K562 (cell line): ENCODE data around the gene ENPP7. TPM values are rescaled to one million over a fixed set of nuclear protein-coding genes. Genes with fewer than 3 reads are reported as not detected.
A peak's percentile ranks its signal among the peaks of the same experiment; 100 is the strongest.

Experiments
- CAMTA2 ChIP-seq: fragments of 250-450 bp; sonication (Bioruptor Pico); conservative IDR thresholded peaks from 2 replicates; pipeline ENCODE4 v1.5.1; 2022
- CCNT2 ChIP-seq: IDR thresholded peaks from 2 replicates; pipeline ENCODE4 v1.6.1; 2011; ENCODE audit warnings: borderline replicate concordance, low read depth, mild to moderate bottlenecking, moderate library complexity, mixed read lengths, low read length; ENCODE audit not compliant: insufficient read length; ENCODE audit errors: extremely low read depth
- CGGBP1 ChIP-seq: fragments of 250-450 bp; sonication (Bioruptor Pico); IDR thresholded peaks from 2 replicates; pipeline ENCODE4 v1.9.0; 2021; ENCODE audit warnings: mild to moderate bottlenecking
- E2F3 ChIP-seq: fragments of 250-450 bp; sonication (Bioruptor Pico); IDR thresholded peaks from 2 replicates; pipeline ENCODE4 v1.4.0; 2020; ENCODE audit warnings: mild to moderate bottlenecking
- ELF2 ChIP-seq: fragments of 250-450 bp; sonication (Bioruptor Pico); IDR thresholded peaks from 2 replicates; pipeline ENCODE4 v1.5.0; 2021; ENCODE audit warnings: mild to moderate bottlenecking
- FIP1L1 ChIP-seq: fragments of 200-400 bp; formaldehyde crosslinking; IDR thresholded peaks from 2 replicates; pipeline ENCODE4 v1.6.1; 2018; ENCODE audit warnings: mild to moderate bottlenecking, low read depth, low read length; ENCODE audit not compliant: poor library complexity, severe bottlenecking
- KAT2B ChIP-seq: IDR thresholded peaks from one replicate; pipeline ENCODE4 v1.6.1; 2012; ENCODE audit warnings: low read depth, mild to moderate bottlenecking, control low read depth, inconsistent platforms, low read length, moderate library complexity
- MTA1 ChIP-seq: fragments of 450-650 bp; IDR thresholded peaks from 2 replicates; pipeline ENCODE4 v1.6.1; 2017; ENCODE audit warnings: borderline replicate concordance
- NBN ChIP-seq: fragments of 450-650 bp; IDR thresholded peaks from 2 replicates; pipeline ENCODE4 v1.6.1; 2016; ENCODE audit warnings: low read depth, mild to moderate bottlenecking
- SMARCA5 ChIP-seq: fragments of 450-650 bp; IDR thresholded peaks from 2 replicates; pipeline ENCODE4 v1.6.1; 2016
- ZFX ChIP-seq: sonication (generic); formaldehyde crosslinking; IDR thresholded peaks from 2 replicates; pipeline ENCODE4 v1.8.0; 2022; ENCODE audit warnings: mild to moderate bottlenecking, missing genetic modification reagents, moderate library complexity
- ZNF24 ChIP-seq: fragments of 450-650 bp; IDR thresholded peaks from 2 replicates; pipeline ENCODE4 v1.6.1; 2016
- ZNF318 ChIP-seq, 2 experiments: fragments of 450-650 bp; IDR thresholded peaks; 2 replicates each; pipeline ENCODE4 v1.6.1; 2016; ENCODE audit warnings: mild to moderate bottlenecking in 2 of 2, borderline replicate concordance in 1 of 2, low read depth in 1 of 2, moderate library complexity in 1 of 2
- ZNF408 ChIP-seq: fragments of 250-450 bp; sonication (Bioruptor Pico); IDR thresholded peaks from 2 replicates; pipeline ENCODE4 v1.4.0; 2020; ENCODE audit warnings: low read depth, mild to moderate bottlenecking, moderate library complexity
- polyA plus RNA-seq, 8 experiments: library from polyadenylated mRNA; depleted of rRNA in 4 of 8; stranded (reverse) in 5 of 8; unstranded in 3 of 8; fragments of >200 nt; fragmentation: Nextera tagmentation in 2 of 8; fragmentation: Illumina TruSeq in 1 of 8; extraction: Ambion mirVana in 2 of 8; extraction: Trizol in 1 of 8; gene quantifications; 2 replicates each; pipeline versions ENCODE4 v1.2.1 to v1.2.3, GENCODE V29; 2011 to 2014; ENCODE audit warnings: inconsistent platforms in 1 of 8, missing spikeins in 1 of 8
- total RNA-seq, 7 experiments: library from RNA; depleted of rRNA in 6 of 7; stranded (reverse); fragments of >200 nt in 6 of 7; fragmentation: Illumina TruSeq in 2 of 7; extraction: Trizol in 2 of 7; gene quantifications; 2 replicates each; pipeline versions ENCODE4 v1.2.1 to v1.2.3, GENCODE V29; 2011 to 2021; ENCODE audit warnings: low replicate concordance in 1 of 7

The ENPP7 gene
- total and polyA plus RNA-seq, 9 of the 15 experiments (the other 6 are each of a cell fraction or from before 2014, with no cell fraction given): not detected

GRCh38 chr17:79777120-79777893, 46.6 kb downstream of the ENPP7 start (continued):
- no peak for TF ChIP-seq ZNF318 (IDR thresholded peaks at IDR 0.05; ENCODE audit: borderline replicate concordance in 1 of 2, low read depth in 1 of 2)
- TF ChIP-seq CCNT2: no peak
- TF ChIP-seq FIP1L1: no peak
- peak; percentile 77; the same call in 1 of the 2 replicates for TF ChIP-seq MTA1
- peak; percentile 64 for TF ChIP-seq ZFX (CRISPR knock-in tag)
- no peak; the same call in 1 of the 2 replicates for TF ChIP-seq ZNF24
- TF ChIP-seq E2F3 (CRISPR knock-in tag): 0 out of 2 replicates have a peak, but pooled peaks have one; percentile 15
- no peak for TF ChIP-seq ZNF408
- TF ChIP-seq SMARCA5: no peak
- TF ChIP-seq CGGBP1 (CRISPR knock-in tag): no peak
- TF ChIP-seq NBN: 0 out of 2 replicates have a peak, but pooled peaks have one; percentile 50
- TF ChIP-seq KAT2B: no peak
- no peak for TF ChIP-seq ELF2 (CRISPR knock-in tag)
- TF ChIP-seq CAMTA2 (CRISPR knock-in tag): no peak
- TF ChIP-seq, all 486 proteins: peak for 94
